Stimulated activated CD8-positive, alpha-beta memory T cell treated with anti-CD3 and anti-CD28 coated beads, Interleukin-2, amount 100 ng/mL, for 1 hour (primary cell): ENCODE measurements around the gene XYLT1.
"Not testable (repeated sequence)": the region's sequence is repeated elsewhere in the genome, so short reads cannot be mapped to it uniquely, and the experiment has no call there.

ENCODE experiments used
- DNase-seq, 2 donors: peaks; one replicate each; pipeline ENCODE4 v3.0.0-alpha.2; 2020; ENCODE audit warnings: low read depth in 2 of 2

The XYLT1 gene, protein sequence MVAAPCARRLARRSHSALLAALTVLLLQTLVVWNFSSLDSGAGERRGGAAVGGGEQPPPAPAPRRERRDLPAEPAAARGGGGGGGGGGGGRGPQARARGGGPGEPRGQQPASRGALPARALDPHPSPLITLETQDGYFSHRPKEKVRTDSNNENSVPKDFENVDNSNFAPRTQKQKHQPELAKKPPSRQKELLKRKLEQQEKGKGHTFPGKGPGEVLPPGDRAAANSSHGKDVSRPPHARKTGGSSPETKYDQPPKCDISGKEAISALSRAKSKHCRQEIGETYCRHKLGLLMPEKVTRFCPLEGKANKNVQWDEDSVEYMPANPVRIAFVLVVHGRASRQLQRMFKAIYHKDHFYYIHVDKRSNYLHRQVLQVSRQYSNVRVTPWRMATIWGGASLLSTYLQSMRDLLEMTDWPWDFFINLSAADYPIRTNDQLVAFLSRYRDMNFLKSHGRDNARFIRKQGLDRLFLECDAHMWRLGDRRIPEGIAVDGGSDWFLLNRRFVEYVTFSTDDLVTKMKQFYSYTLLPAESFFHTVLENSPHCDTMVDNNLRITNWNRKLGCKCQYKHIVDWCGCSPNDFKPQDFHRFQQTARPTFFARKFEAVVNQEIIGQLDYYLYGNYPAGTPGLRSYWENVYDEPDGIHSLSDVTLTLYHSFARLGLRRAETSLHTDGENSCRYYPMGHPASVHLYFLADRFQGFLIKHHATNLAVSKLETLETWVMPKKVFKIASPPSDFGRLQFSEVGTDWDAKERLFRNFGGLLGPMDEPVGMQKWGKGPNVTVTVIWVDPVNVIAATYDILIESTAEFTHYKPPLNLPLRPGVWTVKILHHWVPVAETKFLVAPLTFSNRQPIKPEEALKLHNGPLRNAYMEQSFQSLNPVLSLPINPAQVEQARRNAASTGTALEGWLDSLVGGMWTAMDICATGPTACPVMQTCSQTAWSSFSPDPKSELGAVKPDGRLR

DNA sequence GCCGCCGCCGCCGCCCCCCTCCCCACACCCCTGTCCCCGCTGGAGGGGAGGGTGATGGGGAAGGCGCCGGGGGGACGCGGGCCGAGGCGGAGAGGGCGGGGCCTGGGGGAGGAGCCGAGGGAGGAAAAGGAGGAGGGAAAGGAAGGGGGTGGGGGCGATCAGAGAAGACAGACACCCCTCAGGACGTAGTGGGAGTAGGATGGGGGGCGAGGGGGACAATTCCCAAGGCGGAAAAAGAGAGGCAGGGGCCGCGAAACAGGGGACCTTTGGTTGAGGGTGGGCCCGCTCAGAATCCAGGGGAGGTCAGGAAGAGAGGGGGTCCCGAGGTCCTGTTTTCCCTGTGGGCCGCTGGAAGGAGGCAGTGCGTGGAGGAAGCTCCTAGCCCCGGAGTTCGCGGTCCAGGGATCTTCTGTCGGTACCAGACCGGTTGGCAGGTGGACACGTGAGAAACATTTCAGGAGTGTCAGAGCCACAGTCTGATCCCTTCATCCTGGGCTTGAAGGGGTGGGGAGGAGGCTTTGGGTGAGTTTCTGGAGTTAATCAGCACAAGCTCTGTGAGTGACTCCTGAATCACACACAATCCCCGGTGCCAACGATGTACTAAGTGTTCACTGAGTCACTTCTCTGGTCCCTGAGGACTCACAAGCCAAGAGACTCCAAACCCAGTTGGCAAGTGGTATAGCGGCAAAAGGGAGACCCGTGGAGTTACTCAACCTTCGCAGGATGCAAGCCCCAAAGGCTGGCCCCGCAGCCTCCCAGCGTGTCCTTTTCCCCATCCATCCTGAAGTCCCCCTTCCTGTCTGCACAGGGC lies at the start of gene XYLT1:
Gene XYLT1, minus strand, starts transcription at position 53 of the 811 bp plus-strand sequence. CDS start 164 bp downstream, outside the sequence.
- no peak for DNase-seq

DNA sequence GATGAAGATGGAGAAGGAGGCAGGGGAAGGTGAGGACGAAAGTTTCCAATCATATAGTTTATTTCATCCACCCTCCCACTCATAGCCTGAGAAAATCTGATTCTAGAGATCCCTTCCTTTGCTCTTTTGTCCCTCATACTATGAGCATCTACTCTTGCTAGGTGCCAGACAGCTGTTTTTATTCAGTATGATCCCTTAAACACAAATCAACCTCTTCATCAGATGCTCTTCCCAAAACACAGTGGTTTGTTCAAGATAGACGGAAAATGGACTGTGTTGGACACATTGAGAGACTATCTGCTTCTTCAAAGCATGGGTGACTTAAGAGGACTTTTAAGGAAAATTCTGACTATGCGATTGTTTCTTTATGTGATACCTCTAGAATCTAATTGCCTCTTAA lies 49.4 kb upstream of the XYLT1 start:
- no peak for DNase-seq

DNA sequence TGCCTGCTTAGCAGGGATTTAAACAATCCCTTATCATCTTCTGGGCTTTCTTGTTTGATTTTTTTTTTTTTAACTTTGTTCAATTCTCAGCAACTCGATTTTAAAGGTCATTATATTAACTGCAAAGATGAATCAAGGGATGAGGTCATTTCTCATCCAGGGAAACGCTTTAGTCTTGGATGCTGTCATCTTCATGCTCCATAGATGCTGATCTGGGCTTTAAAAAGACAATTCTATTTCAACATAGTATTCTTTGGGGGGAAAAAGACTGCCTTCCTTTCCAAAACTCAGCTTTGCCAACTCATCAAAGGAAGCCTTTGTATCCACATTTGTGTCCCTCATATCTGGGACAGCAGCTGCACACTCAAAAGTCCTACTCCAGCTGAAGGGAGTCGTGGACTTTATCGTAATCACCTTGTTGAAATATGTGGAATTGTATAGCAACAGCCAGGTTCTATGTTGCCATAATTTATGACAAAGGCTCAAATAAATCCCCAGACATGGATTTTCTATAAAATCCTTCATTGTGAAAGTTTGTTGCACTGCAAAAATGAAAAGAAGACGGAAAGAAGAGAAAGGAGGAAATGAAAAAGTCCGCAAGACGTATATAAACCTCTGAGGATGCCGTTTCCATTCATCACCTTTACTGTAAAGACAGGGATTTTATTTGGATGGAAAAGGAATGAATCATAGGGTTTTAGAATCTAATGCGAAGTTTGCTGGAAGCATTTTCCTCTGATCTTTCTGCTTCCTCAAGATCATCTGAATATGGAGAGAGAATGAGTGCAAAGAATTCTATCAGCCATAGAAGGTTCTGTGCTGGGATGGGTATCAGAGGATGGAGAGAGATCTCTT lies 48.6 kb upstream of the XYLT1 start:
- DNase-seq: no peak

DNA sequence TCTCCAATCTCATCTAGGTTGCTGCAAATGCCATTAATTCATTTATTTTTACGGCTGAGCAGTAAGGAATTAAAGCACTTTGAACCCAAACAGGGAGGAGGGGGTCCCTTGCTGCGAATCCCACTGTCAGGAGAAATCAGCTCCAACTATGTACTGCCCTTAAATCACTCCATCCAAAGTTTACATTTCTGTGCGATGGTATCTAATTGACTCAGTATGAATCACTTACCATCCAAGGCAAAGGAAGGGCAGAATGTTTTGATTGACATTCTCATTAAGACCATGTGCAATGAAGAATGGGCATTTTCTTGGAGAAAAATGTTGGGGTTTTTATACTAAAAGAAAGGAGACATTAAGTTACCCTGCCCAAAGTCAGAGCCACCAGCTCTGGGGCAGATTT lies 47.7 kb upstream of the XYLT1 start:
- DNase-seq: no peak

DNA sequence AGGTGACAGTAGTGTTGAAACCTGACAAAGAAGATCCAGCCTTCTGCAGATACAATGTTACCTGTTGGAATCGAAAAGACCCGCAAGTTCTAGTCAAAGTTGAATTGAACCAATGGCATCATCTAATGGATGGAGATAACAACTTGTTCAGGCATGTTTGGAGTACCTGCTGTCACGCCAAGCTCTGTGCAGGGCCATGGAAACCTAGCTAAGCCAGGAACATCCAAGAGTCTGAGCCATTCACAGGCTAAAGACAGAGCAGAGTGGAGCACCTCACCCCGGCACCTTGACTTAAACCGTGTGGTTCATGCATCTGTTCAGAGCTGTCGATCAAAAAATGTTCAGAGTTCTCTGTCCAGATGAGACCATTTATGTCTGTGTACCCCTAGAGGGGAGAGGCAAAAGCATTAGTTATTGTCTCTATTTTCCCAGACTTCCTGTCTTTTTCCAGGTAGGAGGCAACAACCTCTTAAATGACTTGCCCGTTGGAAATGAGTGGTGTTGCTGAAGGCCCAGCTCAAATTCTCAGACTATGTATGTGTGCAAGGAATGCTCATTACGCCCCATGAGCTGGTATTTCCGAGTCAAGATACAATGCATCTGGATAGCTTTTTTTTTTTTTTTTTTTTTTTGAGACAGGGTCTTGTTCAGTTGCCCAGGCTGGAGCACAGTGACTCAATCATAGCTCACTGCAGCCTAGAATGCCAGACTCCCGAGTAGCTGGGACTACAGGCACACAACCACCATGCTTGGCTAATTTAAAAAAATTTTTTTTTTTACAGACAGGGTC lies 44.9 kb upstream of the XYLT1 start:
- no peak for DNase-seq

DNA sequence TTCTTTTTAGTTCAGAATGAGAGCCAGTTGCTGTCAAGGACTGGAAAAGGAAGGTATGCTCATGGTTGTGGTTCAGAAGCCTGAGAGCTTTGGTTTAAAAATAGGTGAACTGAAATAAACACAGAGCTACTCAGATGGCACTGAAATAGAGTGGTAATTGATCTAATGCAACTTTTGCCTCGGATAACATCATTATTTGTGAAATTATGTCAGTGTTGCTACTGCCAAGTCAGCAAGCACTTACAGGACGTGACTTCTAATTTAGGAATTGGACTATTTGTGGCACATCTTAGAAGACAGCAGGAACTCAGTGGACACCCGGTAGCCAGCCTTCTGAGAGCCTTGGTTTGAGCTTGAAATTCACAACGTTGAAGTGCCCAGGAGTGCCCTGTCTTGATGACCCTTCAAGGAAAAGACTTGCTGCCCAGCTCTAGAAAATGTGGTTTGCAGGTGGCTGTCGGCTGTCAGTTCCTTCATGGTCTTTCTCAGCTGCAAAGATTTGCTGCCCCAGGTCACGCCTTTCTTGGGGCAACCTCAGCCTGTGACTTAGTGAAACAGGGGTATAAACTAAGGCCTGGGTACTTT lies 42.0 kb upstream of the XYLT1 start:
- no peak for DNase-seq

DNA sequence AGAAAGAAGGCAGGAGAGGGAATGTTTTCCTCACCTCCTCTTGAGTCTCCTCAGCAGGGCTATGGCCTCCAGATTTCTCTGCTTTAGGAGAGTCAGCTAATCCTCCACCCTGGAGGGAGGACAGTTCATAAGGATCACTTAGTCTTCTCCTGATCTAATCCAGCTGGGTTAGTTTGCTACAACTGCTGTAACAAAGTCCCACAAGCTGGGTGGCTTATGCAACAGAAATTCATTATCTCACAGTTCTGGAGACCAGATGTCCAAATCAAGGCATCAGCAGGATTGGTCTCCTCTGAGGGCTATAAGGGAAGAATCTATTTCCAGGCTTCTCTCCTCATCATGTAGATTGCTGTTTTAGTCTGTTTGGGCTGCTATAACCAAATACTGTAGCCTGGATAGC lies 40.6 kb upstream of the XYLT1 start:
- DNase-seq: no peak

DNA sequence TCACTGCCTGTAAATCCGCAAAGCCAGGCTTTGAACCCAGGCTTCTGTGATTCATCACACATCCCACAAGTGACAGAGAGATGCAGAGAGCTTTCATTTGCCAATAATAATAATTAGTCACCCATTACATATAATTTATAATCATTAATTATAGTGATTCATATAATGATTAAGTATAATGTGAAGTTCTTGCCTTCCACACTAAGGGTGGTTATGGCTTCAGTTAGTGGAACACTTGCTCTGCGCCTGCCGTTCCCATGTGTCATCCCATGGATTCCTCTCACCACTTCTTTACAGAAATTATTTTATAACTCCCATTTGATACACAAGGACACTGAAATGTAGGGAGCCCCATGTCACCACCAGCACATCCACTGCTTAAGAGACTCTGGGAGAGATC lies 39.8 kb upstream of the XYLT1 start:
- no peak for DNase-seq

DNA sequence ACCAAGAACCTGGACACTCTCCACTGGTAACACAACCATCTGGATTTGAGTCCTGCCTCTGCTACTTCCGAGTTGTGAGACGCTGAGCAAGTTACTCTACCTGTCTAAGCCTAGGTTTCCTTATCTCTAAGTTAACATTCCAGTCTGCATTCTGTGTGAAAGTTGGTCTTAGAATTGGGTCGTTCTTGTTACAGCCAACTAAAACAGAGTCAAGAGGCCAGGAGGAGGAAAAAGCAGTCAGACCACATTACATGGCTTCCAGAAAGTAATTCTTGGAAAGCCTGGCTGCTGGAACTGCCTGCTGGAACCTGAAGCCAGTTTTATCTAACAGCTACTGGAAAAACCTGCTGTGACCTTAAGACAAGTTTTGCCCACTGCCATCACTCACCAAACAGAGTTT lies 38.4 kb upstream of the XYLT1 start:
- no peak for DNase-seq

DNA sequence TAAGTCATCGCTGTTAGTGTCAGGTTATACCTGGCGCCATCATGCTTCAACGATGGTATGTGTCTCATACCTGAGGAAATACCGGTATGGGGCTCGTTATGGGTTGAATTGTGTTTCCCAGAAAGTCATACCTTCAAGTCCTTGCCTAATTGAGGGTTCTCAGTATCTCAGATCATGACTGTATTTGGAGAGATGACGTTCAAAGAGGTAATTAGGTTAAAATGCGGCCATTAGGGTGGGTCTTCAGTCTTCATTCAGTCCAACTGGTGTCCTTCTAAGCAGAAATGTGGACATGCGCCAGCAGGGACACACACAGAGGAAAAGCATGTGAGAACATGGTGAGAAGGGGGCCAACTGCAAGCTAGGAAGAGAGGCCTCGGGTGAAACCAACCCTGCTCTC lies 37.5 kb upstream of the XYLT1 start:
- DNase-seq: no peak

DNA sequence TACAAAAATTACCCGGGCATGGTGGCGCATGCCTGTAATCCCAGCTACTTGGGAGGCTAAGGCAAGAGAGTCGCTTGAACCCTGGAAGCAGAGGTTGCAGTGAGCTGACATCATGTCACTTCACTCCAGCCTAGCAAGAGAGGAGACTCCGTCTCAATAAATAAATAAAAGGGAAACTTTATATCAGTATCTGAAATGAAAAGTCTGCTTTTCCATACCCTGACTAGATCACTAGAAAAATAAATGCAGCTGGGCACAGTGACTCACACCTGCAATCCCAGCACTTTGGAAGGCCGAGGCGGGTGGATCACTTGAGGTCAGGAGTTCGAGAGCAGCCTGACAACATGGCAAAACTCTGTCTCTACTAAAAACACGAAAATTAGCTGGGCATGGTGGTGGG lies 36.8 kb upstream of the XYLT1 start:
- not testable (repeated sequence) for DNase-seq

DNA sequence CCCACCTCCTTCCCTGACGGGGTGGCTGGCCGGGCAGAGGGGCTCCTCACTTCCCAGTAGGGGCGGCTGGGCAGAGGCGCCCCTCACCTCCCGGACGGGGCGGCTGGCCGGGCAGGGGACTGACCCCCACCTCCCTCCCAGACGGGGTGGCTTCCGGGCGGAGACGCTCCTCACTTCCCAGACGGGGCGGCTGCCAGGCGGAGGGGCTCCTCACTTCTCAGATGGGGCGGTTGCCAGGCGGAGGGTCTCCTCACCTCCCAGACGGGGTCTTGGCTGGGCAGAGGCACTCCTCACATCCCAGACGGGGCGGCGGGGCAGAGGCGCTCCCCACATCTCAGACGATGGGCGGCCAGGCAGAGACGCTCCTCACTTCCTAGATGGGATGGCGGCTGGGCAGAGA lies 35.1 kb upstream of the XYLT1 start:
- not testable (repeated sequence) for DNase-seq

DNA sequence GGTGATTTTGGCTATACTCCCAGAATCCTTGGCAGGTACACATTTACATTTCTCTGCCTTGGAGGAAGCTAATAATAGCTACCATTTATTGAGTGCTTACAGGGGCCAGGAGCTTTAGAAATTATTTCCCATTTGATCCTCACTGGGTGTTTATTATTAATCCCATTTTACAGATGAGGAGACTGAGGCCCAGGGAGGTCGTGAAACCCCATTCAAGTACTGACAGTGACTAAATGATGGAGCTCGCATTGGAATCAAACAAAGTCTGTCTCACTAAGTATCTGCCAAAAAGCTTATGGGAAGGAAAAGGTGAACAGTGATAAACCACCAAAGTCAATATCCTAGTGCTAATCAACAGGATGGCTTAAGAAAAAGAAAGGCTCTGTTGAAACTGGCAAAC lies 33.3 kb upstream of the XYLT1 start:
- DNase-seq: no peak

DNA sequence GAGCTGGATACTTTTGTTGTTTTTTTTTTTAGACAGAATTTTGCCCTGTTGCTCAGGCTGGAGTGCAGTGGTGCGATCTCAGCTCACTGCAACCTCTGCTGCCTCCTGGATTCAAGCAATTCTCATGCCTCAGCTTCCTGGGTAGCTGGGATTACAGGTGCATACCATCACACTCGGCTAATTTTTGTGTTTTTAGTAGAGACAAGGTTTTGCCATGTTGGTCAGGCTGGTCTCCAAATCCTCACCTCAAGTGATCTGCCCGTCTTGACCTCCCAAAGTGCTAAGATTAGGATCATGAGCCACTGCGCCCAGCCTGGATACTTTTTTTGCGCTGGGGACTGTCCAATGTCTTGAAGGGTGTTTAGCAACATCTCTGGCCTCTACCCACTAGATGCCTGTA lies 32.6 kb upstream of the XYLT1 start:
- no peak for DNase-seq

DNA sequence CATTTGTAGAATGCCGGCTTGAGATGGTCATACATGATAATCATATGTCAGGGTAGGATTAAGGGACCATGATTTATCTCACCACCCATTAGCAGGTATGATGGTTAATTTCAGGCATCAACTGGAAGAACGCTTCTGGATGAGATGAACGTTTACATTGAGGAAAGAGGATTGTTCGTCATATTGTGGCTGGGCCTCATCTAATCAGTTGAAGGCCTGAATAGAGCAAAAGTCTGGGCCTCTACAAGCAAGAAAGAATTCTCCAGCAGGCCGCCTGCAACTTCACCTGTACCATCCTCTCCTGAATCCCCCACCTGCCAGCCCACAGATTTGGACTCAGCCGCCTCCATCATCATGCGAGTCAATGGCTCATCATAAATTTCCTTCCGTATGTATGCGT lies 30.6 kb upstream of the XYLT1 start:
- DNase-seq: no peak

DNA sequence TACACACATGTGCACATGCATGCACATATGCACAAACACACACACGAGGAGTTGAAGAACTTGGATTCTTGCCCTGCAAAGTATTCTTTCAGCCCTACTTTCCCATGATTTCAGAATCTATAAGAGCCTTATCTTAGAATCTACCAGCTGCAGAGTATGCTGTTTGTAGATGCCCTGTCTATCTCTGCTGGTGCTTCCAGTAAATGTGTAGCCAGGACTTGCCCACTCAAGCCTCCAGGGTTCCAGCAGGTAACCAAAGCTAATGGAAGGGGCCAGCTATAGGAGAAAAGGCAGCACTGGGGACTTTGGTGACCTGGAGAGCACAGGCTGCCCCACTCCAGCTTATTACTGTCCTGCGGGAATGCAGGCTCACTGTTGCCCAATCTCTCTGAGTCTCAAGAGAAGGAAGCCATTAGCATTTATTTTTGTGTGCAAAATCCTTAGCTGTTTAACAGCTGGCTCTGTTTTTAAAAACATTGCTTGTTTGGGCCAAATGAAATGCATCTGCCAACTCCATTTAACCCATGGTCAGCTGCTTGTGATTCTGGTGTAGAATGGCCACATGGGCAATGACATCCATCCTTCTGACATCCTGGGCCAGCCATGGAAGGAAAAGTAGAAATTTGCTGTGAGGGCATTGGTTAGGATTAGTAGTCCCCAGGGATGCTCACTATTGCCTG lies 28.6 kb upstream of the XYLT1 start:
- DNase-seq: no peak

DNA sequence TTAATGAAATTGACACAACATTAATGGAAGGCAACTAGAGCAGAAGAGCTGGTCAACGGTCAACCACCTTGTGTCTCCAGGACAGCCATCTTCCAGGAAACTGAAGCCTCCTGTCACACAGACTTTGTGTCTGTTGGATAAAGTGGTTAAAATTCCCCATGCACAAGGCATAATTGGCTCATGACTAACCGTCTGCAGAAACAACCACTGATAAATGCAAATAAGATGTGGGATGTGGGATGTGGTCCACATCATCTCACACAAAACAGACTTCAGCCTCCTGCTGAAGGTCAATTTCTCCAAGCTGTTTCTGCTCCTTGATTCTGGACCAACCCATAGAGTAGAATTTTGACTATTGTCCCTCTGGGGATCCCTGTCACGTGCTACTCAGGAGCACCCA lies 26.9 kb upstream of the XYLT1 start:
- DNase-seq: no peak

DNA sequence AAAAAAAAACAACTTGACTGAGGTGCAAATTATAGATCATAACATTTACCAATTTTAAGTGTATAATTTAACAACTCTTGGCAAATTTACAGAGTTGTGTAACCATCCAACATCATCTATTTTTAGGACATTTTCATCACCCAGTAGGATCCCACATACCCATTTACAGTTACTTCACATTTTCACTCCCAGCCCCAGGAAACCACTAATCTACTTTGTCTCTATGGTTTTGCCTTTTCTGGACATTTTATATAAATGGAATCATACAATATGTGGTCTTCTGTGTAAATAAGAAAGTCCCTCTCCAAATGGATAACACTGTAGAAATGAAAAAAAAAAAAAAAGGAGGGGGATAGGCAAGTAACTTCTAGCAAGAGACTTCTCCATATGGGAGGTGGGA lies 26.1 kb upstream of the XYLT1 start:
- DNase-seq: no peak

DNA sequence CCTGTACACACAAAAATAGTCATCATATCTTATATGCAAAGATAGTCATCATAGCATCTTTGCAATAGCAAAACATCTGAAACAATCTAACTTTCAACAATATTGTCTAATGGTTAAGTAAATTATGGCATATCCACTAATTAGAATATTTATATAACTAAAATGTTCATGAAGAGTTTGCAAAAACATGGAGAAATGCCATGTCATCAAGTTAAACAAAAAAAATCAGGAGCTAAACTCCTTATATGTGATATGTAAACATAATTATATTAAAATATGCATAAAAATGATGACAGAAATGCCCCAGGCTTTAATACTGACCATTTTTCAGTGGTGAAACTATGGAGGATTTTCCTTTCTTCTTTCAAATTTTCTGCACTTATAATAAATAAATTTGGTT lies 22.3 kb upstream of the XYLT1 start:
- DNase-seq: no peak
